Measurements from ENCODE around the gene LETM1.

- TF ChIP-seq, protein P1, sequence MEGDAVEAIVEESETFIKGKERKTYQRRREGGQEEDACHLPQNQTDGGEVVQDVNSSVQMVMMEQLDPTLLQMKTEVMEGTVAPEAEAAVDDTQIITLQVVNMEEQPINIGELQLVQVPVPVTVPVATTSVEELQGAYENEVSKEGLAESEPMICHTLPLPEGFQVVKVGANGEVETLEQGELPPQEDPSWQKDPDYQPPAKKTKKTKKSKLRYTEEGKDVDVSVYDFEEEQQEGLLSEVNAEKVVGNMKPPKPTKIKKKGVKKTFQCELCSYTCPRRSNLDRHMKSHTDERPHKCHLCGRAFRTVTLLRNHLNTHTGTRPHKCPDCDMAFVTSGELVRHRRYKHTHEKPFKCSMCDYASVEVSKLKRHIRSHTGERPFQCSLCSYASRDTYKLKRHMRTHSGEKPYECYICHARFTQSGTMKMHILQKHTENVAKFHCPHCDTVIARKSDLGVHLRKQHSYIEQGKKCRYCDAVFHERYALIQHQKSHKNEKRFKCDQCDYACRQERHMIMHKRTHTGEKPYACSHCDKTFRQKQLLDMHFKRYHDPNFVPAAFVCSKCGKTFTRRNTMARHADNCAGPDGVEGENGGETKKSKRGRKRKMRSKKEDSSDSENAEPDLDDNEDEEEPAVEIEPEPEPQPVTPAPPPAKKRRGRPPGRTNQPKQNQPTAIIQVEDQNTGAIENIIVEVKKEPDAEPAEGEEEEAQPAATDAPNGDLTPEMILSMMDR (IDR thresholded peaks at IDR 0.05), result no peak
- TF ChIP-seq POLR2A (IDR thresholded peaks at IDR 0.05), result no peak
Observed at GRCh38 chr4:1790005-1790404, 66.0 kb downstream of the LETM1 start.
